ENCODE data around the gene USP6NL. TPM values are rescaled to one million over a fixed set of nuclear protein-coding genes. Genes with fewer than 3 reads are reported as not detected.
A peak's percentile ranks its signal among the peaks of the same experiment; 100 is the strongest.

USP6NL gene
- total RNA-seq, 1 experiment from 2014 or later: 13.0 TPM

- Histone ChIP-seq H2AFZ (ENCODE audit: low read length) (no peak overlapping the region), H3K9ac (ENCODE audit: low read length) (no peak overlapping the region), H4K20me1 (ENCODE audit: low read length) (no peaks in the 10 kb centered on the region), H3K4me3 (ENCODE audit: low read length) (no peak overlapping the region), H3F3A (ENCODE audit: low read length, unreplicated experiment) (no peaks in the 10 kb centered on the region), H3K4me2 (ENCODE audit: low read length) (no peak overlapping the region), H3K9me3 (ENCODE audit: low read length) (no peaks in the 10 kb centered on the region), H3K27me3 (ENCODE audit: low read length) (no peaks in the 10 kb centered on the region), H3K27ac (ENCODE audit: low read length) (no peak overlapping the region), H3K79me2 (ENCODE audit: low read length) (no peaks in the 10 kb centered on the region), H3K36me3 (ENCODE audit: low read depth, low read length) (no peaks in the 10 kb centered on the region), H3K4me1 (ENCODE audit: insufficient read depth, low read length) (no peaks in the 10 kb centered on the region), H3K9me2 (replicated peaks; ENCODE audit: low read length) (no peaks in the 10 kb centered on the region)
- DNase-seq (no peak), ATAC-seq (no peak)
- ChIA-PET CTCF (no interaction called here), POLR2A (ENCODE audit: unreplicated experiment) (no interaction called here)
- no TSS peak for BruUV-seq (replicated peaks)
- TF ChIP-seq EZH2phosphoT487 (IDR thresholded peaks at IDR 0.05; ENCODE audit: borderline replicate concordance, low read length): no peak
- no peak for TF ChIP-seq EZH2 (IDR thresholded peaks at IDR 0.05; ENCODE audit: low read length, unreplicated experiment)
- TF ChIP-seq CTCF (conservative IDR thresholded peaks at IDR 0.05; ENCODE audit: low read depth, low read length): no peak
- intact Hi-C loops (cut with micrococcal nuclease): no loop called here
Measured at GRCh38 chr10:11415095-11415494, 196.4 kb downstream of the USP6NL start.

- Histone ChIP-seq H3K4me2 (ENCODE audit: low read length) (no peak overlapping the region), H3F3A (ENCODE audit: low read length, unreplicated experiment) (no peaks in the 10 kb centered on the region), H3K9ac (ENCODE audit: low read length) (no peak overlapping the region), H3K4me3 (ENCODE audit: low read length) (no peak overlapping the region), H3K9me3 (ENCODE audit: low read length) (no peaks in the 10 kb centered on the region), H3K9me2 (replicated peaks; ENCODE audit: low read length) (no peaks in the 10 kb centered on the region), H3K79me2 (ENCODE audit: low read length) (no peaks in the 10 kb centered on the region), H3K27ac (ENCODE audit: low read length) (no peak overlapping the region), H2AFZ (ENCODE audit: low read length) (no peak overlapping the region), H3K27me3 (ENCODE audit: low read length) (no peaks in the 10 kb centered on the region), H3K36me3 (ENCODE audit: low read depth, low read length) (no peaks in the 10 kb centered on the region), H3K4me1 (ENCODE audit: insufficient read depth, low read length) (no peaks in the 10 kb centered on the region), H4K20me1 (ENCODE audit: low read length) (no peaks in the 10 kb centered on the region)
- TF ChIP-seq EZH2phosphoT487 (IDR thresholded peaks at IDR 0.05; ENCODE audit: borderline replicate concordance, low read length): no peak
- TF ChIP-seq EZH2 (IDR thresholded peaks at IDR 0.05; ENCODE audit: low read length, unreplicated experiment): no peak
- no peak for TF ChIP-seq CTCF (conservative IDR thresholded peaks at IDR 0.05; ENCODE audit: low read depth, low read length)
- ATAC-seq: no peak
- no peak for DNase-seq
- ChIA-PET CTCF (no interaction called here), POLR2A (ENCODE audit: unreplicated experiment) (no interaction called here)
- BruUV-seq (replicated peaks): no TSS peak
- intact Hi-C loops (cut with micrococcal nuclease): no loop called here
Measured at GRCh38 chr10:11414314-11415038, 197.0 kb downstream of the USP6NL start.

GRCh38 chr10:11411926-11412545 lies 199.4 kb downstream of the USP6NL start:
- intact Hi-C loops (cut with micrococcal nuclease): no loop called here
- no peak overlapping the region for H3K27ac ChIP-seq (ENCODE audit: low read length)
- CTCF ChIA-PET: no interaction called here

More at GRCh38 chr10:11411926-11412545, 199.4 kb downstream of the USP6NL start:
- no peaks in the 10 kb centered on the region for H3K27me3 ChIP-seq (ENCODE audit: low read length)
- no peak overlapping the region for H3K4me3 ChIP-seq (ENCODE audit: low read length)
- TF ChIP-seq EZH2phosphoT487 (IDR thresholded peaks at IDR 0.05; ENCODE audit: borderline replicate concordance, low read length) (no peak), EZH2 (IDR thresholded peaks at IDR 0.05; ENCODE audit: low read length, unreplicated experiment) (no peak), CTCF (conservative IDR thresholded peaks at IDR 0.05; ENCODE audit: low read depth, low read length) (0 out of 2 replicates have a peak, but pooled peaks have one; percentile 22)
- no peaks in the 10 kb centered on the region for H3K4me1 ChIP-seq (ENCODE audit: insufficient read depth, low read length)
- POLR2A ChIA-PET (ENCODE audit: unreplicated experiment): no interaction called here
- DNase-seq: no peak
- no TSS peak for BruUV-seq (replicated peaks)
- ATAC-seq: no peak
- H3K4me2 ChIP-seq (ENCODE audit: low read length): no peak overlapping the region
- no peak overlapping the region for H3K9ac ChIP-seq (ENCODE audit: low read length)
- no peaks in the 10 kb centered on the region for H3K36me3 ChIP-seq (ENCODE audit: low read depth, low read length)
- H3F3A ChIP-seq (ENCODE audit: low read length, unreplicated experiment): no peaks in the 10 kb centered on the region
- no peaks in the 10 kb centered on the region for H3K79me2 ChIP-seq (ENCODE audit: low read length)
- no peaks in the 10 kb centered on the region for H3K9me3 ChIP-seq (ENCODE audit: low read length)
- H2AFZ ChIP-seq (ENCODE audit: low read length): no peak overlapping the region
- no peaks in the 10 kb centered on the region for H4K20me1 ChIP-seq (ENCODE audit: low read length)
- H3K9me2 ChIP-seq (replicated peaks; ENCODE audit: low read length): no peaks in the 10 kb centered on the region

All from PC-3 (cell line).